Ishikawa (cell line): ENCODE measurements around the gene RMDN3.

Experiments used
- CEBPB ChIP-seq: IDR thresholded peaks from 2 replicates; pipeline ENCODE4 v1.6.1; 2012
- EP300 ChIP-seq: IDR thresholded peaks from 2 replicates; pipeline ENCODE4 v1.6.1; 2012; ENCODE audit warnings: borderline replicate concordance
- RAD21 ChIP-seq: IDR thresholded peaks from 2 replicates; pipeline ENCODE4 v1.6.1; 2012; ENCODE audit warnings: low read depth
- TAF1 ChIP-seq: IDR thresholded peaks from 2 replicates; pipeline ENCODE4 v1.6.1; 2012; ENCODE audit warnings: low read depth, mild to moderate bottlenecking
- YY1 ChIP-seq: IDR thresholded peaks from 2 replicates; pipeline ENCODE4 v1.6.1; 2012; ENCODE audit warnings: low read depth

GRCh38 chr15:40775740-40776536 lies 20.9 kb upstream of the RMDN3 start:
- TF ChIP-seq TAF1 (no peak), YY1 (no peak), CEBPB (no peak), EP300 (no peak), RAD21 (no peak)
